ACHN (cell line): ENCODE results near the gene NKIRAS2.

ENCODE experiments used
- DNase-seq: peaks from one replicate; pipeline ENCODE4 v3.0.0-alpha.2; 2015
- in situ Hi-C: cut with HindIII; loops from 2 replicates; pipeline ENCODE4 v1.10.0; 2017; ENCODE audit warnings: low sequenced_read_pairs, low pct_ligation_motif_present, low pct_unique_long_range_greater_than_20kb

NKIRAS2 gene

GRCh38 chr17:42019509-42020404, at the start of gene NKIRAS2:
NKIRAS2 (plus strand) TSS chr17:42020090; CDS start chr17:42021578, 1,488 bp downstream.
- DNase-seq, result peak; percentile 94
- in situ Hi-C loops, result no loop called here

- in situ Hi-C loops, result loop anchor here (25.0 kb wide), 1 partner anchor 141 kb away; the partner anchor contains the start of genes DHX58, HSPB9 and KAT2A
- no peak for DNase-seq
Measured at GRCh38 chr17:41970901-41971331, 49.0 kb upstream of the NKIRAS2 start.

DNA sequence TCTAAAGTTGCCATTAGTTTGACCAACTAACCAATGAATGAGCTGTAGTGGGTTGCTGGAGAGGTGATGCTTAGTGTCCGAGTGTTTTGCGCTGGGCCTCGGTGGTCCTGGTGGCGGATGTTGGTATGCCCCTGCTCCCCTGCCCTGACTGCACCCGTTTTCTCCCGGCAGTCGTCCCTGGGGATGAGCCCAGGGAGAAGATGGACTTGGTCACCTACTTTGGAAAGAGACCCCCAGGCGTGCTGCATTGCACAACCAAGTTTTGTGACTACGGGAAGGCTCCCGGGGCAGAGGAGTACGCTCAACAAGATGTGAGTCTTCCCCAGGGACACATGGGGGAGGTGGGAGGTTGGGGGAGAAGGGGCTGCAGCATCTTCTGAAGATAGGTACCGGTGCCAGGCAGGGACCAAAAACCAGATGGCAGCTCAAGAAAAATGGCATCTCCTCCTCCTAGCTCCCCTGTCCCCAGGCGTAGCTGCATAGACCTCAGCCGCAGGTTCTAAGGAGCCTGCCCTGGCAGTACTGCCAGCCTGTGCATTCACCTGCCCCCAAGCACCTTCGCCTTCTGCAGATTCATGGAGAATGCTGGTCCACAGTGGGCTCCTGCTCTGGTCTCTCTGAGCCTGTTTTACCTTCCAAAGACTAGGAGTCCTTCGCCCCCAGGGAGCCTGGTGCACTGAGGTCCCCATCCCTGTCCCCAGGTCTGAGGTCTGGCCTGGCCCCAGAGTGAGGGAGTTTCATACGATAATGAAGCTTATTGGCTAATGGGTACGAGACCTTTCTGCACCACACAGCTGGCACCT, 48.0 kb upstream of the NKIRAS2 start:
- in situ Hi-C loops, result loop anchor here (25.0 kb wide), 1 partner anchor 140 kb away; the partner anchor contains the start of genes DHX58, HSPB9 and KAT2A
- DNase-seq, result no peak

GRCh38 chr17:41972571-41973407, 47.1 kb upstream of the NKIRAS2 start:
- no peak for DNase-seq
- in situ Hi-C loops, result loop anchor here (25.0 kb wide), 1 partner anchor 140 kb away; the partner anchor contains the start of genes DHX58, HSPB9 and KAT2A

- in situ Hi-C loops, result loop anchor here (25.0 kb wide), 1 partner anchor 139 kb away; the partner anchor contains the start of genes DHX58, HSPB9 and KAT2A
- DNase-seq, result no peak
Measured at GRCh38 chr17:41973408-41973811, 46.5 kb upstream of the NKIRAS2 start.

DNA sequence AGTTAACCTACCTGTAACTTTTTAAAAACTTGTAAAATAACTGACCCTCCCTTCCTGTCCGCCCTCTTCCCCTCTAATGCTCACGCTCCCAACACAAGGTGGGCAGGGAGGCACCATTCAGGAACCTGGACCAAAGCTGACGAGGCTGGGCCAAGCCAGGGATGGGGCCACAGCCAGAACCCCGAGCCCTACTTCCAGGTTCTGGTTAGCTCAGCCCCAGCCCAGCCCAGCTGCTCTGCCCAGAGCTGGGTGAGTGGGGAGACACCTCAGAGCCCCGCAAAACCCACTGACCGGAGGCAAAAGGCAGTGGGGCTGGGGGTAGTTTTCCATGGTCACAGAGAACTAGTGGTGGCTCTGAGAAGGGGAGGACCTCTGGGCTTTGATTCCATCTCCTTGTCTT, 45.9 kb upstream of the NKIRAS2 start:
- in situ Hi-C loops, result loop anchor here (25.0 kb wide), 1 partner anchor 138 kb away; the partner anchor contains the start of genes DHX58, HSPB9 and KAT2A

GRCh38 chr17:41974658-41975057, 45.2 kb upstream of the NKIRAS2 start:
- in situ Hi-C loops, result loop anchor here (25.0 kb wide), 1 partner anchor 138 kb away; the partner anchor contains the start of genes DHX58, HSPB9 and KAT2A
- DNase-seq, result no peak

More for the DNA sequence above, 45.9 kb upstream of the NKIRAS2 start:
- no peak for DNase-seq

GRCh38 chr17:41975099-41976083, 44.5 kb upstream of the NKIRAS2 start:
- DNase-seq, result no peak
- in situ Hi-C loops, result no loop called here

- in situ Hi-C loops, result no loop called here
- no peak for DNase-seq
Measured at GRCh38 chr17:41976142-41976768, 43.6 kb upstream of the NKIRAS2 start.

DNA sequence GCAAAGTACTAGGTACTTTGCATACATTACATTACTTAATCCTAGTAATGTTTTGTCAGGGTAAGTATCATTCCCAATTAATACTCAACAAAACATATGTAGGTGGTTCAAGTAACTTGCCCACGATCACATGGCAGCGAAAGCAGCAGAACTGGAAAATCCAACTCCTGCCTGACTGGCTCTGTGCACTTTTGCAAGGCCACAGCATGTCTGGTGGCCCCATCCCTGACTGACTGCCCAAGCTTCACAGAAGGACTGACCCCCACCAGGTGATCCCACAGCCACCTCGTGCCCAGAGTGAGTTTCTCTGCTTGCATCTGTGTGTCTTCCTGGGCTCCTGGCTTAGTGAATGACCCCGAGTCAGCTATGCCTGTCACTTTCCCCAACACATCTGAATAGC, 41.9 kb upstream of the NKIRAS2 start:
- no peak for DNase-seq
- in situ Hi-C loops, result no loop called here

DNA sequence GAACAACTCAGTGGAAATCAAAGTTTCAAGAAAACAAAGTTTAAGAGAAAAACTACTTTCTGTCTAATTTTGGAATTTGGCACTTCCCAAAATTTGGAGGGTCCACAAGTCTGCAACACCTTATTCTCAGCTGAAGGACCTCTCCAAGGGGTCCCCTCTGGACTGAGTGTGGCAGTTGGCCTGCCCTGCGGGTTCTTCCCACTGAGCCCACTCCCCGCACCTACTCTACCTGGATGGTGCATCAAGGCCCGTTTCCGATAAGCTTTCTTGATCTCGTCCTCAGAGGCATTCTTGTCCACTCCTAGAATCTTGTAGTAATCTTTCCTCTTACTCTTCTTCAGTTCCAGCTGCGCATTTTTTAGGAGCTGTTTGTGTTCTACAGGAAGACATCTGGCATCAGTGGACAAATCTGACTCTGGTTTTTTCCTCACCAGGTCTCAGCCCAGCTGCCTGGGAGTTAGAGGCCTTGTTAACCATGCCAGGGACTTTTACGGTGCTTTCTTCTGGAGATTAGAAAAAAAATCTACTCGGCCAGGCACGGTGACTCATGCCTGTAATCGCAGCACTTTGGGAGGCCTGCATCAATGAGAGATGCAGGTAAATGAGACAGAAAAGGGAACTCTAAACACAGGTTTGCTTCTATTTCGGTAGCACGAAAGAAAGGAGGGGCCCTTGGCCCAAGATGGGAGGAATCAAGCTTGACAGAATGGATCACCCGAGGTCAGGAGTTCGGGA, 37.7 kb upstream of the NKIRAS2 start:
- DNase-seq, result no peak
- in situ Hi-C loops, result no loop called here

DNA sequence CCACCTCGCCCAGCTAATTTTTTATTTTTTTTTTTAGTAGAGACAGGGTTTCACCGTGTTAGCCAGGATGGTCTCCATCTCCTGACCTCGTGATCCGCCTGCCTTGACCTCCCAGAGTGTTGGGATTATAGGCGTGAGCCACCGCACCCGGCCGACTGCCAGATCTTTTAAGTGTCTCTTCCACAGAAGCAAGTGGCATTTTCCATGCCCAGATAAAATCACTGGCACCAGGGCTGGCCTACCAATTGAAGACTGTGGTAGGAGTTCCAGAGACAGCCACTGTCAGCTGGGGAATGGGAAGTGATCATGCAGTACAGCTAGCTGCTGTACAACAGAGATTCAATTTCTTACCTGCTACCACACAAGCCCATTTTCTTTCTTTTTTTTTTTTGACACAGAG, 35.4 kb upstream of the NKIRAS2 start:
- no peak for DNase-seq
- in situ Hi-C loops, result no loop called here

DNA sequence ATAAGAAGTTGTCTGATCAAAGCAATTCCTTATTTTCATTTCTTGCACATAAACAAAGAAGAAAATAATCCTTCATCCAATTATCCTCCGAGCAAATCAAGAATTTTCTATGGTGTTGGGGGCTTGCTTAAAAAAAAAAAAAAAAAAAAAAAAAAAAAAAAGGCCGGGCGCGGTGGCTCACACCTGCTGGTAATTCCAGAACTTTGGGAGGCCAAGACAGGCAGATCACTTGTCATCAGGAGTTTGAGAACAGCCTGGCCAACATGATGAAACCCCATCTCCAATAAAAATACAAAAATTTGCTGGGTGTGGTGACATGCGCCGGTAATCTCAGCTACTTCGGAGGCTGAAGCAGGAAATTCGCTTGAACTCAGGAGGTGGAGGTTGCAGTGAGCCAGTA, 34.0 kb upstream of the NKIRAS2 start:
- DNase-seq, result no peak
- in situ Hi-C loops, result no loop called here

DNA sequence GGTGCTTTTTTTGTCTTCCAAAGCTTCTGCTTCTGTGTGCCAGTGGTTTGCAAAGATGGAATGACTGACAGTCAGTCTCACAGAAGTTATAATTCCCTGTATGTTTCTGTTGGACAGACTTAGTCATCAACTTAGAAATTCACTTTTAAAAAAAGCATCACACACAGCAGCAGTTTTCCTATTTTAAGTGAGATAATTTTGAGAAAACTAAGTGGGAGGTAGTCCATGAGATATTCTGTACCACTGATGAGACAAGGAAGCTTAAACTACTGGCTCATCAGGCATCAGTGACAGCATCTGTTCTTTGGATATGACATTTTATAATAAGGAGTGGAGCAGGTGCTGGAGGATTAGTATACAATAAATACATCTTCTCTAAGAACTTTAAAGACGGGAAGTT, 33.3 kb upstream of the NKIRAS2 start:
- in situ Hi-C loops, result no loop called here

GRCh38 chr17:41987642-41988041, 32.2 kb upstream of the NKIRAS2 start:
- no peak for DNase-seq
- in situ Hi-C loops, result no loop called here

More for the DNA sequence above, 33.3 kb upstream of the NKIRAS2 start:
- no peak for DNase-seq

DNA sequence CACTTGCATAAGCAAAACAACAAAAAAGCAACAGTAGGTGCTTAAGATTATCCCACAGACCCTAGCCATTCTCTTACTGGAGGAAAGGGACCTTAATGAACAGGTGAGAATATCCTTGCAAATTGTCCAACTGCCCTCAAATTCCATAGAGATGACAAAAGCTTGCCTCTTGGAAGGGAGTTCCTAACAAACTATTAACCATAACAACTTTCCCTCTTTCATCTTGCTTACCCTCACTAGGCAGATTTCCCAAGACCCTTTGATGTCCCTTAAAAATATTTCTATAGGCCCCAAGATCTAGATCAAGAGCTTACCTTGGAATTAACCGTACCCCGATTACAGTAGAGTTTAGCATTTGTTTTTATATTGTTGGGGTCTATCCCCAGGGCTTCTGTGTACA, 31.5 kb upstream of the NKIRAS2 start:
- DNase-seq, result no peak
- in situ Hi-C loops, result no loop called here
